Endodermal cell (in vitro differentiated cells): ENCODE data around the gene MBD4. TPM values are rescaled to one million over a fixed set of nuclear protein-coding genes. Genes with fewer than 3 reads are reported as not detected.
A peak's percentile ranks its signal among the peaks of the same experiment; 100 is the strongest.

ENCODE experiments used
- DNase-seq: peaks from one replicate; pipeline ENCODE4 v3.0.0-alpha.2; 2017
- H3K27ac ChIP-seq: 2 replicates; pipeline ENCODE4 v1.5.1; 2013; ENCODE audit warnings: mild to moderate bottlenecking, low read depth, low read length, moderate library complexity
- H3K27me3 ChIP-seq: 2 replicates; pipeline ENCODE4 v1.6.1; 2013; ENCODE audit warnings: mild to moderate bottlenecking, low read length, moderate library complexity; ENCODE audit not compliant: insufficient read depth, control insufficient read depth, poor library complexity, severe bottlenecking
- H3K36me3 ChIP-seq: 2 replicates; pipeline ENCODE4 v1.7.0; 2013; ENCODE audit warnings: mild to moderate bottlenecking, low read length, moderate library complexity; ENCODE audit not compliant: control insufficient read depth, insufficient read depth
- H3K4me1 ChIP-seq: one replicate; pipeline ENCODE4 v1.7.0; 2013; ENCODE audit warnings: low read length; ENCODE audit not compliant: control insufficient read depth, insufficient read depth
- H3K4me3 ChIP-seq: 2 replicates; pipeline ENCODE4 v1.5.1; 2013; ENCODE audit warnings: mild to moderate bottlenecking, low read length, moderate library complexity
- H3K9ac ChIP-seq: 2 replicates; pipeline ENCODE4 v1.6.1; 2013; ENCODE audit warnings: mild to moderate bottlenecking, low read length, moderate library complexity; ENCODE audit not compliant: poor library complexity, severe bottlenecking; ENCODE audit errors: extremely low read depth
- H3K9me3 ChIP-seq: 2 replicates; pipeline ENCODE4 v1.6.1; 2013; ENCODE audit warnings: mild to moderate bottlenecking, low read length, moderate library complexity; ENCODE audit not compliant: control insufficient read depth
- H3K27ac Mint-ChIP-seq: 2 replicates; pipeline ENCODE4 v1.8.0; 2020; ENCODE audit warnings: mixed read lengths
- H3K27me3 Mint-ChIP-seq: 2 replicates; pipeline ENCODE4 v1.8.0; 2021; ENCODE audit warnings: mild to moderate bottlenecking, mixed read lengths; ENCODE audit not compliant: insufficient read depth
- H3K36me3 Mint-ChIP-seq: 2 replicates; pipeline ENCODE4 v1.8.0; 2020; ENCODE audit warnings: low read depth, mixed read lengths
- H3K4me1 Mint-ChIP-seq: 2 replicates; pipeline ENCODE4 v1.8.0; 2020; ENCODE audit warnings: mixed read lengths
- H3K4me3 Mint-ChIP-seq: 2 replicates; pipeline ENCODE4 v1.8.0; 2020; ENCODE audit warnings: mild to moderate bottlenecking, moderate library complexity, mixed read lengths
- H3K9me3 Mint-ChIP-seq: 2 replicates; pipeline ENCODE4 v1.8.0; 2020; ENCODE audit warnings: mild to moderate bottlenecking, mixed read lengths
- CTCF ChIP-seq: fragments of 200-600 bp; sonication (generic); conservative IDR thresholded peaks from 2 replicates; pipeline ENCODE4 v1.5.0; 2021; ENCODE audit warnings: antibody characterized with exemption, mild to moderate bottlenecking
- WGBS, 2 experiments: methylation state at CpG; one replicate each; pipeline versions ENCODE4 v1.1.5 to v1.1.7; 2013; ENCODE audit warnings: missing lambda C conversion rate in 2 of 2, mixed read lengths in 1 of 2; ENCODE audit not compliant: insufficient coverage in 1 of 2, insufficient read length in 1 of 2; 5-methylcytosine and 5-hydroxymethylcytosine counted together
- total RNA-seq, 2 donors: library from RNA; stranded (reverse); fragmentation: NEBNext Ultra II Directional in 1 of 2; extraction: Animal tissue kit (Norgen Biotek cat#: 25700) in 1 of 2; gene quantifications; 2 replicates in 1 of 2; 3 replicates in 1 of 2; pipeline ENCODE4 v1.2.1, GENCODE V29; 2021

MBD4 gene
- total RNA-seq, 2 donors from 2014 or later = 39.5 to 45.5 TPM

DNA sequence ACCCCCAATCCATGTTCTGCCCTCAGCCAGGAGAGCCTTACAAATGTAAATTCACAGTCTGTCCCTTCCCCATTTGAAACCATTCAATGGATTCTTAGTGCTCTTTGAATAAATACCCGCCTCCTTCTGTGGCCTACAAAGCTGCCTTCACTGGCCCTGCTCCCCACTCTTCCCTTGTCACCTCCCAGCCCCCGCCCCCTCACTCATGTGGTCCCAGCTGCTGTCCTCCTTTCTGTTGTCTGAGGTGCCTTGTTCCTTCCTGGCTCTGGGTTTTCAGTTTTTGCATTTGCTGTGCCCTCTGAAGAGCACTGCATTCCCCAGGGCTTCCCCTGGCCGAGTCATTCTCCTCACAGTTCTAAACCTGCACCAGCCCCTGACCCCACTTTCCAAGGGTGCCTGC lies 14.5 kb downstream of the MBD4 start:
- no peak overlapping the region for H3K4me3 ChIP-seq
- peak; percentile 62 for DNase-seq
- H3K27ac Mint-ChIP-seq = no peak overlapping the region

GRCh38 chr3:129424185-129424841 lies 15.4 kb downstream of the MBD4 start:
- Histone ChIP-seq H3K36me3 (no peaks in the 10 kb centered on the region), H3K4me1 (peaks cover 3% of the 10 kb centered on the region), H3K9me3 (no peaks in the 10 kb centered on the region), H3K27me3 (peaks cover 12% of the 10 kb centered on the region), H3K9ac (no peak overlapping the region), H3K27ac (no peak overlapping the region), H3K4me3 (no peak overlapping the region)
- no peaks in the 10 kb centered on the region for H3K36me3 Mint-ChIP-seq
- WGBS, 2 experiments = 86 to 92% methylated on average over 2 to 4 of the region's 4 CpGs
- H3K9me3 Mint-ChIP-seq = no peaks in the 10 kb centered on the region
- H3K27me3 Mint-ChIP-seq = peaks cover 18% of the 10 kb centered on the region
- H3K27ac Mint-ChIP-seq = peak overlapping the region; percentile 28
- no peak overlapping the region for H3K4me3 Mint-ChIP-seq
- DNase-seq = peak; percentile 57
- H3K4me1 Mint-ChIP-seq = peaks cover 35% of the 10 kb centered on the region
- no peak for TF ChIP-seq CTCF

More for the DNA sequence above, 14.5 kb downstream of the MBD4 start:
- no peak overlapping the region for H3K4me3 Mint-ChIP-seq
- H3K27me3 Mint-ChIP-seq = peaks cover 18% of the 10 kb centered on the region
- 64 to 73% methylated on average over 2 to 3 of the region's 3 CpGs for WGBS, 2 experiments
- Histone ChIP-seq H3K9me3 (no peaks in the 10 kb centered on the region), H3K36me3 (peaks cover 5% of the 10 kb centered on the region), H3K27me3 (peaks cover 12% of the 10 kb centered on the region), H3K4me1 (peaks cover 3% of the 10 kb centered on the region), H3K27ac (no peak overlapping the region), H3K9ac (no peak overlapping the region)
- no peaks in the 10 kb centered on the region for H3K9me3 Mint-ChIP-seq
- no peak for TF ChIP-seq CTCF
- H3K4me1 Mint-ChIP-seq = peaks cover 43% of the 10 kb centered on the region
- H3K36me3 Mint-ChIP-seq = no peaks in the 10 kb centered on the region

DNA sequence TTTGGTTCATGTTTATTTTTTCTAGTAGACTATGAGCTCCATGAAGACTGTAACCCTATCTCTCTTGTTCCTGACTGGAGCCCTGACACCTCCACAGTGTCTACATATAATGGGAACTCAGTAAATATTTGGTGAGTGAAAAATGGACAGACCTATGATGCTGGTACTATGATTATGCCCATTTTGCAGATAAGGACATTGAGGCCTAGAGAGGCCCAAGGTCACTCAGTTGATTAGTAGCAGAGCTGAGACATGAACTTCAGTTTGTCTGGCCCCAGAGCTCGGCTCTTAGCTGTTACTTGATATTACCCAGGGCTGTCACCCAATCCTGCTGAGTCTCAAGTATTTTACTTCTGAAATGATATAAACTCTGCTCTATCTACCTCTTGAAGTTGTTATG lies 16.9 kb downstream of the MBD4 start:
- H3K9me3 ChIP-seq = no peaks in the 10 kb centered on the region
- H3K9ac ChIP-seq = no peak overlapping the region
- no peak overlapping the region for H3K4me3 Mint-ChIP-seq
- no peak overlapping the region for H3K4me3 ChIP-seq
- no peak for DNase-seq
- 79 to 100% methylated on average over 1 of the region's 1 CpG for WGBS, 2 experiments
- no peaks in the 10 kb centered on the region for H3K36me3 Mint-ChIP-seq
- no peak overlapping the region for H3K27ac ChIP-seq
- peaks cover 12% of the 10 kb centered on the region for H3K27me3 Mint-ChIP-seq
- H3K9me3 Mint-ChIP-seq = no peaks in the 10 kb centered on the region
- no peak overlapping the region for H3K27ac Mint-ChIP-seq
- peaks cover 8% of the 10 kb centered on the region for H3K27me3 ChIP-seq
- no peak for TF ChIP-seq CTCF
- H3K4me1 ChIP-seq = no peaks in the 10 kb centered on the region
- H3K36me3 ChIP-seq = no peaks in the 10 kb centered on the region
- H3K4me1 Mint-ChIP-seq = peaks cover 28% of the 10 kb centered on the region
